ENCODE results near the gene OPCML. TPM values are rescaled to one million over a fixed set of nuclear protein-coding genes. Genes with fewer than 3 reads are reported as not detected.

The OPCML gene
- polyA plus RNA-seq, 3 donors, result not detected

- Histone ChIP-seq H3K4me2 (replicated peaks; ENCODE audit: extremely low read depth, low read length, poor library complexity, severe bottlenecking) (no peak overlapping the region), H3K36me3 (replicated peaks in 1 of 2; ENCODE audit: control insufficient read depth in 1 of 2, insufficient read depth in 2 of 2, low read length in 2 of 2) (no peaks in the 10 kb centered on the region), H3K9ac (ENCODE audit: insufficient read depth, low read length, poor library complexity, severe bottlenecking) (no peak overlapping the region), H2AFZ (ENCODE audit: insufficient read depth, low read depth, low read length, poor library complexity, severe bottlenecking) (no peak overlapping the region), H4K20me1 (ENCODE audit: insufficient read depth, low read length) (no peaks in the 10 kb centered on the region), H3K9me3 (replicated peaks in 1 of 2; ENCODE audit: control insufficient read depth in 1 of 2, insufficient read depth in 1 of 2, low read length in 2 of 2) (no peaks in the 10 kb centered on the region), H3K4me3 (replicated peaks in 1 of 3; ENCODE audit: low read depth in 2 of 3, low read length in 3 of 3) (no peak overlapping the region), H3K4me1 (ENCODE audit: control insufficient read depth in 1 of 2, insufficient read depth in 2 of 2, low read length in 2 of 2) (peaks cover 9 to 15% of the 10 kb centered on the region in 2 donors), H3K27me3 (ENCODE audit: control insufficient read depth in 2 of 2, insufficient read depth in 2 of 2, low read length in 2 of 2) (no peaks in the 10 kb centered on the region), H3K27ac (ENCODE audit: low read depth in 1 of 2, low read length in 2 of 2) (no peak overlapping the region), H3K79me2 (ENCODE audit: insufficient read depth, low read length) (no peaks in the 10 kb centered on the region)
- no peak for TF ChIP-seq CTCF (IDR thresholded peaks at IDR 0.05)
- peaks cover 4 to 5% (median 5%) of the 10 kb centered on the region in 3 donors for H3K27me3 Mint-ChIP-seq (ENCODE audit: low read depth in 3 of 3)
- no peak for DNase-seq
- no peaks in the 10 kb centered on the region for H3K36me3 Mint-ChIP-seq
- intact Hi-C loops (cut with micrococcal nuclease), result no loop called here
- no peak overlapping the region for H3K27ac Mint-ChIP-seq
- no peak overlapping the region for H3K4me3 Mint-ChIP-seq
- no CpG with 5 or more reads among the region's 10 CpGs for WGBS (ENCODE audit: insufficient coverage)
- H3K4me1 Mint-ChIP-seq, result peaks cover 12% of the 10 kb centered on the region
- peaks cover 0 to 7% (median 3%) of the 10 kb centered on the region in 7 donors for H3K9me3 Mint-ChIP-seq
Observed at GRCh38 chr11:133181066-133181465, 351.2 kb downstream of the OPCML start.

GRCh38 chr11:133180201-133180600 lies 352.1 kb downstream of the OPCML start:
- H3K4me1 ChIP-seq (ENCODE audit: control insufficient read depth in 1 of 2, insufficient read depth in 2 of 2, low read length in 2 of 2), result peaks cover 9 to 15% of the 10 kb centered on the region in 2 donors
- peaks cover 0 to 5% (median 3%) of the 10 kb centered on the region in 7 donors for H3K9me3 Mint-ChIP-seq
- intact Hi-C loops (cut with micrococcal nuclease), result no loop called here
- no peak overlapping the region for H3K27ac Mint-ChIP-seq
- H3K27me3 ChIP-seq (ENCODE audit: control insufficient read depth in 2 of 2, insufficient read depth in 2 of 2, low read length in 2 of 2), result no peaks in the 10 kb centered on the region
- H3K27ac ChIP-seq (ENCODE audit: low read depth in 1 of 2, low read length in 2 of 2), result no peak overlapping the region
- no peak overlapping the region for H3K4me2 ChIP-seq (replicated peaks; ENCODE audit: extremely low read depth, low read length, poor library complexity, severe bottlenecking)
- no peaks in the 10 kb centered on the region for H3K79me2 ChIP-seq (ENCODE audit: insufficient read depth, low read length)
- peaks cover 12% of the 10 kb centered on the region for H3K4me1 Mint-ChIP-seq
- peak in 1 of 3 donors; percentile 16 for DNase-seq
- no peaks in the 10 kb centered on the region for H3K36me3 Mint-ChIP-seq
- no peaks in the 10 kb centered on the region for H3K9me3 ChIP-seq (replicated peaks in 1 of 2; ENCODE audit: control insufficient read depth in 1 of 2, insufficient read depth in 1 of 2, low read length in 2 of 2)
- H3K4me3 Mint-ChIP-seq, result no peak overlapping the region
- TF ChIP-seq CTCF (IDR thresholded peaks at IDR 0.05), result no peak
- H3K9ac ChIP-seq (ENCODE audit: insufficient read depth, low read length, poor library complexity, severe bottlenecking), result no peak overlapping the region
- peak overlapping the region; percentile 30 for H2AFZ ChIP-seq (ENCODE audit: insufficient read depth, low read depth, low read length, poor library complexity, severe bottlenecking)
- H4K20me1 ChIP-seq (ENCODE audit: insufficient read depth, low read length), result no peaks in the 10 kb centered on the region
- no peak overlapping the region for H3K4me3 ChIP-seq (replicated peaks in 1 of 3; ENCODE audit: low read depth in 2 of 3, low read length in 3 of 3)
- H3K27me3 Mint-ChIP-seq (ENCODE audit: low read depth in 3 of 3), result peaks cover 4 to 6% (median 5%) of the 10 kb centered on the region in 3 donors
- no peaks in the 10 kb centered on the region for H3K36me3 ChIP-seq (replicated peaks in 1 of 2; ENCODE audit: control insufficient read depth in 1 of 2, insufficient read depth in 2 of 2, low read length in 2 of 2)
- WGBS (ENCODE audit: insufficient coverage), result 56% methylated on average over 3 of the region's 7 CpGs
